ENCODE results near the gene AFF3. TPM values are rescaled to one million over a fixed set of nuclear protein-coding genes. Genes with fewer than 3 reads are reported as not detected.

The AFF3 gene
- total and polyA plus RNA-seq, 2 of the 4 experiments (the other 2 are of a cell fraction) = 12.9 to 14.3 TPM

- Histone ChIP-seq H4K8ac (ENCODE audit: low read depth in 2 of 2, low read length in 2 of 2) (0 out of 4 replicates have a peak overlapping the region, but pooled peaks of 1 of the 2 experiments have one; percentile 20), H3K4ac (ENCODE audit: low read depth, low read length) (peak overlapping the region; percentile 41; the same call in 1 of the 2 replicates), H2BK20ac (ENCODE audit: low read depth, low read length) (peak overlapping the region; percentile 27; the same call in 1 of the 2 replicates), H2BK120ac (ENCODE audit: low read depth, low read length) (0 out of 2 replicates have a peak overlapping the region, but pooled peaks have one; percentile 23), H3K4me3 (ENCODE audit: insufficient read depth, low read depth, low read length) (no peak overlapping the region), H4K20me1 (ENCODE audit: insufficient read depth, low read length) (no peaks in the 10 kb centered on the region), H2BK15ac (ENCODE audit: low read depth, low read length) (no peak overlapping the region), H2AK9ac (replicated peaks; ENCODE audit: low read depth, low read length, poor library complexity) (no peak overlapping the region), H3K14ac (replicated peaks; ENCODE audit: low read depth, low read length) (no peak overlapping the region), H3K27me3 (ENCODE audit: control insufficient read depth, insufficient read depth, low read length) (no peaks in the 10 kb centered on the region), H2BK5ac (ENCODE audit: low read depth, low read length, poor library complexity, severe bottlenecking) (peak overlapping the region; percentile 41), H3K27ac (ENCODE audit: insufficient read depth, low read length) (no peak overlapping the region), H3K9ac (ENCODE audit: low read depth, low read length) (no peak overlapping the region), H2AK5ac (ENCODE audit: low read depth, low read length) (0 out of 2 replicates have a peak overlapping the region, but pooled peaks have one; percentile 2), H4K5ac (ENCODE audit: low read depth, low read length) (no peak overlapping the region), H3K4me1 (ENCODE audit: control insufficient read depth, insufficient read depth, low read length) (peaks cover 17% of the 10 kb centered on the region), H3K36me3 (ENCODE audit: control insufficient read depth, insufficient read depth, low read length) (no peaks in the 10 kb centered on the region), H3K23ac (ENCODE audit: low read depth, low read length) (peak overlapping the region; percentile 18; the same call in 1 of the 2 replicates), H2AFZ (replicated peaks; ENCODE audit: low read length, poor library complexity) (no peak overlapping the region), H3K79me1 (ENCODE audit: low read depth in 1 of 2, low read length in 2 of 2) (peaks cover 0 to 7% of the 10 kb centered on the region in 2 experiments; a peak in 1 of 4 replicates), H3K18ac (ENCODE audit: low read depth, low read length) (peak overlapping the region; percentile 49; the same call in 1 of the 2 replicates), H3K9me1 (ENCODE audit: insufficient read depth, low read length) (peaks cover 26% of the 10 kb centered on the region), H3K9me3 (ENCODE audit: control insufficient read depth, insufficient read depth, low read length) (no peaks in the 10 kb centered on the region), H3K56ac (ENCODE audit: extremely low read depth, insufficient read depth, low read length) (no peak overlapping the region), H4K91ac (ENCODE audit: insufficient read depth, low read depth, low read length) (peak overlapping the region; percentile 36; the same call in 1 of the 2 replicates), H3K4me2 (ENCODE audit: low read depth, low read length) (no peak overlapping the region)
- TF ChIP-seq SMC3 (IDR thresholded peaks at IDR 0.05; ENCODE audit: low read depth, low read length) = no peak
- TF ChIP-seq CTCF (conservative IDR thresholded peaks at IDR 0.05; ENCODE audit: low read depth, low read length) = no peak
- TF ChIP-seq NFE2L2 (IDR thresholded peaks at IDR 0.05; ENCODE audit: low read depth, low read length) = no peak
- no peak for TF ChIP-seq RAD21 (IDR thresholded peaks at IDR 0.05; ENCODE audit: low read length)
- no peak for TF ChIP-seq POLR2A (IDR thresholded peaks at IDR 0.05; ENCODE audit: low read depth, low read length)
- no peak for TF ChIP-seq BHLHE40 (IDR thresholded peaks at IDR 0.05; ENCODE audit: low read depth, low read length)
- TF ChIP-seq CEBPB (IDR thresholded peaks at IDR 0.05; ENCODE audit: low read depth, low read length) = no peak
- no peak for TF ChIP-seq USF2 (IDR thresholded peaks at IDR 0.05; ENCODE audit: low read depth, low read length)
- no peak for TF ChIP-seq RCOR1 (IDR thresholded peaks at IDR 0.05; ENCODE audit: insufficient replicate concordance, low read length)
- TF ChIP-seq MAZ (IDR thresholded peaks at IDR 0.05; ENCODE audit: borderline replicate concordance, low read depth, low read length) = no peak
- TF ChIP-seq FOS (IDR thresholded peaks at IDR 0.05; ENCODE audit: low read depth, low read length) = no peak
- no peak for TF ChIP-seq ELK1 (IDR thresholded peaks at IDR 0.05; ENCODE audit: borderline replicate concordance, low read depth, low read length)
- no peak for TF ChIP-seq MXI1 (IDR thresholded peaks at IDR 0.05; ENCODE audit: borderline replicate concordance, low read depth, low read length)
- TF ChIP-seq RFX5 (IDR thresholded peaks at IDR 0.05; ENCODE audit: low read depth, low read length) = no peak
- TF ChIP-seq MAFK (IDR thresholded peaks at IDR 0.05; ENCODE audit: low read depth, low read length) = no peak
- no peak for TF ChIP-seq CHD1 (IDR thresholded peaks at IDR 0.05; ENCODE audit: low read depth, low read length)
- ATAC-seq (ENCODE audit: low read depth) (no peak), DNase-seq (peak; percentile 41)
- POLR2A ChIA-PET (ENCODE audit: unreplicated experiment) = no interaction called here
- dilution Hi-C loops (cut with HindIII; ENCODE audit: low sequenced_read_pairs, unreplicated experiment) = no loop called here
- CTCF ChIA-PET = no interaction called here
- intact Hi-C loops (cut with micrococcal nuclease) = no loop called here
- BruUV-seq (replicated peaks) = no TSS peak
- no CpG with 5 or more reads among the region's 7 CpGs for WGBS, 2 experiments (ENCODE audit: extremely low coverage in 2 of 2, insufficient read length in 1 of 2)
- in situ Hi-C loops (cut with MboI; ENCODE audit: low sequenced_read_pairs) = loop anchor here (25.0 kb wide), 1 partner anchor 686 kb away; no protein-coding TSS in a partner anchor
These were observed 440.9 kb downstream of the AFF3 start for GRCh38 chr2:99701503-99701902.

Measured in IMR-90 (cell line).